Middle frontal gyrus (tissue), 1 donor: ENCODE results near the gene MPZ.
A peak's percentile ranks its signal among the peaks of the same experiment; 100 is the strongest.
"Not testable (repeated sequence)": the region's sequence is repeated elsewhere in the genome, so short reads cannot be mapped to it uniquely, and the experiment has no call there.

ENCODE experiments used
- DNase-seq: peaks from one replicate; pipeline ENCODE4 v3.0.0-alpha.2; 2015; ENCODE audit warnings: low spot score; ENCODE audit errors: extremely low spot score

MPZ gene

DNA sequence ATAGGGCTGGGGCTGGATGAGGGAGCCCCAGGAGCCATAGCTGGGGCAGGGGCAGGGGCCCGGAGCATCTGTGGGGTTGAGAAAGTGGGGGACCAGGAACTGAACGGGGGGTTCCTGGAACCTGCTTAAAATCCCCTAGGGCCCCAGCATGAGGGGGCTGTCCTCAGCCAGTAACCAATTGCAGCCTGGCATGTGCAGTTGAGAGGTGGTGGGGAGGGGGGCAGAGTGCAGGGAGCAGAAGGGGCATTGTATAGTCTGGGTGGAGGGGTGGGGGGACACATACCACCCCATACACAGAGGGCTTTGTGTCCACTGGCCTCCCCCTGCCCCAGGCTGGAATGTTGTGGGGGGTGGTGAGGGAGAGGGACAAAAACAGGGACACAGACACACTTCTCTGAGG is at the start of gene MPZ:
Gene MPZ, minus strand, starts transcription at position 101 of the 400 bp plus-strand sequence. Its CDS starts 63 bp downstream, at position 38.
- no peak for DNase-seq

GRCh38 chr1:161359291-161359690 is 49.5 kb upstream of the MPZ start:
- DNase-seq = no peak

GRCh38 chr1:161357073-161357472 is 47.3 kb upstream of the MPZ start:
- DNase-seq = no peak

DNA sequence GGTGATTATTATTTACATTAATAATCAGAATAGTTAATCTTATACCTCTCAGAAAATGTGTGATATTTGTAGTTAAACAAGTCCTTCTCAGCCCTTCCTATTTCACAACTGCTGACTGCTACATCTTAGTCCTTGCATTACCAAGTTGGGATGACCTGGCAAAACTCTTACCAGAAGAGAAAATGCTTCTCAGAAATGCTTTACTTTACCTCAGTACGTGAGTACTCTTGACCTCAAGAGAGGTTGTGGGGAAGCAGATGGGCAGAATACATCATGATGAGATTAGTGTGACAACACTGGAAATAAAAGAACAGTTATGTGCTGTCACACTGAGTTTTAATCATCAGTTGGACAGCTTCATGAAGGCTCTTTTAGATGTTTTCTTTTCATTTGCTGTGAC is 41.7 kb upstream of the MPZ start:
- DNase-seq = no peak

DNA sequence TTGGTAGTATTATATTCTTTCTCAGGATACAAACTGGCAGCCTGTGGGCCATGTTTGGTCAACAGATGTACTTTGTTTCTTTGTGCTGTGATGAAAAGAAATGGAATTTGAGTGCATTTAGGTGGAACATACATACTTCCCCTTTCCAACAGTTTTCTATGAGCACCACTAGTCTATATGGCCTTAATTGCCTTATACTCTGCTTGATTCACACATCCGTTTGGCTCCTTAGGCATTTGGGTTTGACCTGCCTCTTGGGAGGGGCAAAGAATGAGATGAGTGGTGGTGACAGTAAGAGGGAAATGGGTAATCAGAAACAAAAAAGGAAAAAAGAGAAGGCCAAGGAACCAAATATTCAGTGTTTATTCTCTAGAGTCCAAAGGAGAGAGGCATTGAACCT is 40.9 kb upstream of the MPZ start:
- no peak for DNase-seq

GRCh38 chr1:161342821-161343220 is 33.1 kb upstream of the MPZ start:
- DNase-seq = no peak

GRCh38 chr1:161342177-161342576 is 32.4 kb upstream of the MPZ start:
- DNase-seq = no peak

DNA sequence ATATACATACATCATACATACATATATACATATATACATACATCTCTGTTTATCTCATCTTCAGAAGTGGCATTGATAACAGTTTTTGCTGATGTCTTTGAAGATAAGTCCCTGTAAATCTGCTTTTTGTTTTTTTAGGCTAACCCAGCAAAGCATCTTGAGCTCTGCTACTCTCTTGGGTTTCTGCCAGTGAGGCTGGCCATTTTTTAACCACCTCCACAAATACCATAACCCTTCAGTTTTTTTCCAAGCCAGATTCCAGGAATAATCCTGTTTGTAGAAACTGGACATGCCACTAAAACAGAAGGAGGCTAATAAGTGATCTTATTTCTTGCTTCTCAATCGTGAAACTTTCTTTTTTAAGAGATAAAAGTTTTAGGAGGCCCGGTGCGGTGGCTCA is 26.0 kb upstream of the MPZ start:
- DNase-seq = no peak

- DNase-seq = no peak
Measured at GRCh38 chr1:161333166-161333565, 23.4 kb upstream of the MPZ start.

GRCh38 chr1:161330346-161330745 is 20.6 kb upstream of the MPZ start:
- no peak for DNase-seq

GRCh38 chr1:161324020-161324419 is 14.3 kb upstream of the MPZ start:
- no peak for DNase-seq

- DNase-seq = not testable (repeated sequence)
Measured at GRCh38 chr1:161315841-161316674, 6.3 kb upstream of the MPZ start.

- peak; percentile 91 for DNase-seq
Measured at GRCh38 chr1:161314201-161314981, 4.6 kb upstream of the MPZ start, which contains the start of gene SDHC. Gene SDHC, plus strand, starts transcription at chr1:161314381. Its CDS starts 25 bp downstream, at chr1:161314406.

- DNase-seq = no peak
Measured at GRCh38 chr1:161313554-161314200, 3.9 kb upstream of the MPZ start.

DNA sequence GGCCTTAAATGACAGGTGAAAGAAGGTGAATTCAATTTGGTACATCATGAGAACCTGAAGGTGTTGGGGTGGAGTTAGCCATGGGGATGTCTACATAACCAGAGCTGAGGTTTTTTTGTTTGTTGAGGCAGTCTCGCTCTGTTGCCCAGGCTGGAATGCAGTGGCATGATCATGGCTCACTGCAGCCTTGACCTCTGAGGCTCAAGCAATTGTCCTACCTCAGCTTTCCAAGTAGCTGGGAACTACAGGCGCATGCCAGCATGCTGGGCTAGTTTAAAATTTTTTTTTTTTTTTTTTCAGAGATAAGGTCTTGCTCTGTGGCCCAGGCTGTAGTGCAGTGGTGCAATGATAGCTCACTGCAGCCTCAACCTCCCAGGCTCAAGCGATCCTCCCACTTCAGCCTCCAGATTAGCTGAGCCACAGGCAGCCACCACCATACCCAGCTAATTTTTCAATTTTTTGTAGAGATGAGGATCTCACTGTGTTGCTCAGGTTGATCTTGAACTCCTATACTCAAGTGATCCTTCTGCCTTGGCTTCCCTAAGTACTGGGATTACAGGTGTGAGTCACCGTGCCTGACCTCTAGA is 1.9 kb upstream of the MPZ start:
- DNase-seq = no peak

DNA sequence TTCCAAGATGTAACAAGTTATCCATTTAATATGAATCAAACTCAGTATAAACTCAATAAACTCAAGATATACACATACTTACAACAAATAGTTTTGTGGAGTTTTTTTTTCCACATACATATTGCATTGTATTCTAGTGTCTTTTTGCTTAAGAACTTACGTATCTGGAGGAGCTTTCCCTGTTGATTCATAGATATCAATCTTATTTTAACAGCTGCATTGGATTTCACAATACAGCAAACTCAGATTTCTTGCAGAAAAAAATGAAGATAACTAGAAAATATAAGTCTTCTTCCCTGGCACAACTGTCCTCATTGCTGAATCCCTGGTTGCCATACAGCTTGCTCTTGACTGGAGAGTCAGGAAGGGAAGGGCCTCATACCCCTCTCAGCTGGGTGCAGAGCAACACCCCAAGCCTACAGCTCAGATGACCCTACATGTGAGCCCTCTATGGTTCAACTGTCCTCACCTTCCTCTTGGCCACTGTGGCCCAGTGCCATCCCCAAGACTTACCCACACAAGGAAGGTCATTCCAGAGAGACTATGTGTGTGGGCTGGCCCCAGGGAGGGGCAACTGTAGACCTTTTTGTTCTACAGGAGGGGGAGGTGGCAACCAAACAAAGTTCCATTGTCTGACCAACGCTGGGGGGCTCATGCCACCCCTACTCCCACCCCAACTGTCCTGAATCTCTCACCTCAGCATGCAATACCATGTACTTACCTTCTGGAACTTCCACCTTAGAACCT is 1.7 kb downstream of the MPZ start:
- DNase-seq = no peak

GRCh38 chr1:161307230-161307768 is 2.5 kb downstream of the MPZ start:
- DNase-seq = no peak

GRCh38 chr1:161305867-161306519 is 3.8 kb downstream of the MPZ start:
- peak; percentile 49 for DNase-seq

- no peak for DNase-seq
Measured at GRCh38 chr1:161304927-161305866, 4.6 kb downstream of the MPZ start.
